Thoracic aorta (tissue), 2 donors: ENCODE measurements around the gene JAKMIP2. TPM values are rescaled to one million over a fixed set of nuclear protein-coding genes. Genes with fewer than 3 reads are reported as not detected.
A peak's percentile ranks its signal among the peaks of the same experiment; 100 is the strongest.

ENCODE experiments used
- ATAC-seq: fragments of 150-250 bp; one replicate; pipeline ENCODE4 v1.8.0; 2017; ENCODE audit warnings: low read depth; ENCODE audit not compliant: insufficient number of reproducible peaks, low FRiP score
- DNase-seq: peaks from one replicate; pipeline ENCODE4 v3.0.0-alpha.2; 2020; ENCODE audit warnings: low spot score
- H3K27ac ChIP-seq, 2 donors: fragments of 200-600 bp; sonication (generic); 1 replicate in 1 of 2; 2 replicates in 1 of 2; pipeline ENCODE4 v1.5.1; 2016; ENCODE audit warnings: mild to moderate bottlenecking in 2 of 2, moderate library complexity in 2 of 2
- H3K27me3 ChIP-seq: fragments of 200-600 bp; sonication (generic); replicated peaks from 2 replicates; pipeline ENCODE4 v1.6.0; 2016; ENCODE audit warnings: mild to moderate bottlenecking; ENCODE audit not compliant: insufficient read depth
- H3K36me3 ChIP-seq: fragments of 200-600 bp; sonication (generic); one replicate; pipeline ENCODE4 v1.5.1; 2016
- H3K4me1 ChIP-seq, 2 donors: fragments of 200-600 bp; sonication (generic); 1 replicate in 1 of 2; 2 replicates in 1 of 2; pipeline versions ENCODE4 v1.5.1 to v1.6.0; 2016; ENCODE audit warnings: low read depth in 2 of 2, mild to moderate bottlenecking in 1 of 2; ENCODE audit not compliant: control insufficient read depth in 1 of 2
- H3K4me3 ChIP-seq: fragments of 200-600 bp; sonication (generic); 2 replicates; pipeline ENCODE4 v1.5.1; 2016; ENCODE audit warnings: mild to moderate bottlenecking
- H3K9me3 ChIP-seq: fragments of 200-600 bp; sonication (generic); 2 replicates; pipeline ENCODE4 v1.5.1; 2016
- CTCF ChIP-seq: fragments of 200-600 bp; sonication (generic); IDR thresholded peaks from one replicate; pipeline ENCODE4 v1.5.1; 2019; ENCODE audit warnings: antibody characterized with exemption
- total RNA-seq, 2 donors: library from RNA; depleted of rRNA; stranded (reverse); fragments of >200 nt; gene quantifications; one replicate each; pipeline versions ENCODE4 v1.1.0 to v1.2.3, GENCODE V29; 2016

JAKMIP2 gene
- total RNA-seq, 2 donors from 2014 or later, result 0.49 to 1.6 TPM

- no peak for TF ChIP-seq CTCF
- DNase-seq, result no peak
Observed at GRCh38 chr5:147631428-147632003, 151.0 kb downstream of the JAKMIP2 start.

GRCh38 chr5:147629196-147629595 lies 153.3 kb downstream of the JAKMIP2 start:
- Histone ChIP-seq H3K4me1 (no peaks in the 10 kb centered on the region), H3K27ac (no peak overlapping the region), H3K4me3 (no peak overlapping the region), H3K9me3 (no peaks in the 10 kb centered on the region), H3K36me3 (no peaks in the 10 kb centered on the region), H3K27me3 (no peaks in the 10 kb centered on the region)
- ATAC-seq (no peak), DNase-seq (no peak)
- TF ChIP-seq CTCF, result no peak

More at GRCh38 chr5:147631428-147632003, 151.0 kb downstream of the JAKMIP2 start:
- H3K36me3 ChIP-seq, result no peaks in the 10 kb centered on the region
- H3K9me3 ChIP-seq, result no peaks in the 10 kb centered on the region
- H3K4me3 ChIP-seq, result no peak overlapping the region
- H3K27ac ChIP-seq, result no peak overlapping the region
- H3K4me1 ChIP-seq, result no peaks in the 10 kb centered on the region
- ATAC-seq, result no peak
- no peaks in the 10 kb centered on the region for H3K27me3 ChIP-seq

- Histone ChIP-seq H3K4me3 (no peak overlapping the region), H3K27me3 (no peaks in the 10 kb centered on the region), H3K9me3 (no peaks in the 10 kb centered on the region), H3K36me3 (no peaks in the 10 kb centered on the region), H3K27ac (no peak overlapping the region), H3K4me1 (no peaks in the 10 kb centered on the region)
- TF ChIP-seq CTCF, result peak; percentile 69
- DNase-seq (no peak), ATAC-seq (peak; percentile 53)
Observed at GRCh38 chr5:147628058-147628895, 154.3 kb downstream of the JAKMIP2 start.

- DNase-seq (no peak), ATAC-seq (no peak)
- Histone ChIP-seq H3K4me1 (no peaks in the 10 kb centered on the region), H3K27me3 (no peaks in the 10 kb centered on the region), H3K9me3 (no peaks in the 10 kb centered on the region), H3K36me3 (no peaks in the 10 kb centered on the region), H3K27ac (no peak overlapping the region), H3K4me3 (no peak overlapping the region)
- TF ChIP-seq CTCF, result no peak
Observed at GRCh38 chr5:147626464-147626863, 156.1 kb downstream of the JAKMIP2 start.

GRCh38 chr5:147621016-147621415 lies 161.5 kb downstream of the JAKMIP2 start:
- no peaks in the 10 kb centered on the region for H3K9me3 ChIP-seq
- ATAC-seq (no peak), DNase-seq (no peak)
- TF ChIP-seq CTCF, result no peak
- no peaks in the 10 kb centered on the region for H3K4me1 ChIP-seq
- no peak overlapping the region for H3K4me3 ChIP-seq
- no peaks in the 10 kb centered on the region for H3K27me3 ChIP-seq
- H3K36me3 ChIP-seq, result no peaks in the 10 kb centered on the region
- H3K27ac ChIP-seq, result no peak overlapping the region
